ENCODE measurements around the gene C11orf21. TPM values are rescaled to one million over a fixed set of nuclear protein-coding genes. Genes with fewer than 3 reads are reported as not detected.

The C11orf21 gene
- total RNA-seq, 4 donors from 2014 or later = 0.65 to 2.9 (median 1.2) TPM; not detected in 1

- TF ChIP-seq CTCF (IDR thresholded peaks at IDR 0.05; ENCODE audit: low read depth) = no peak
Measured at GRCh38 chr11:2260491-2261364, 41.0 kb downstream of the C11orf21 start.

- TF ChIP-seq CTCF (IDR thresholded peaks at IDR 0.05; ENCODE audit: low read depth) = no peak
Measured at GRCh38 chr11:2259897-2260451, 41.7 kb downstream of the C11orf21 start.

DNA sequence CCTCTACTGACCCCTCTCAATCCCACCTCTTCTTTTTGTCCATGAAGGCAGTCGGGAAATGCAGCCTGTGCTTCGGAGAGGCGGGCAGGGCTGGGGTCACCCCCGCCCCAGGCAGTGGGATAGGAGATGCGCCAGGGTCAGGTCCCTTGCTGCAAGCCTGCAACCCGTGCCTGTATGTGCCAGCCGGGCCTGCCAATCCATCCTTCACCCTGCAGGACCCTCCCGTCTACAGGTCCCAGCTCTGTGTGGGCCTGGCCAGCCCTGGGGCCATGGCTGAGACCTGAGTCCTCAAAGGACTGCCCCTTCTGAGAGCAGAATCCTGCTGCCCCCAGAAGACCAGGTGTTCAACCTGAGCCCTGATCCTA lies 42.3 kb downstream of the C11orf21 start:
- TF ChIP-seq CTCF (IDR thresholded peaks at IDR 0.05; ENCODE audit: low read depth) = no peak

DNA sequence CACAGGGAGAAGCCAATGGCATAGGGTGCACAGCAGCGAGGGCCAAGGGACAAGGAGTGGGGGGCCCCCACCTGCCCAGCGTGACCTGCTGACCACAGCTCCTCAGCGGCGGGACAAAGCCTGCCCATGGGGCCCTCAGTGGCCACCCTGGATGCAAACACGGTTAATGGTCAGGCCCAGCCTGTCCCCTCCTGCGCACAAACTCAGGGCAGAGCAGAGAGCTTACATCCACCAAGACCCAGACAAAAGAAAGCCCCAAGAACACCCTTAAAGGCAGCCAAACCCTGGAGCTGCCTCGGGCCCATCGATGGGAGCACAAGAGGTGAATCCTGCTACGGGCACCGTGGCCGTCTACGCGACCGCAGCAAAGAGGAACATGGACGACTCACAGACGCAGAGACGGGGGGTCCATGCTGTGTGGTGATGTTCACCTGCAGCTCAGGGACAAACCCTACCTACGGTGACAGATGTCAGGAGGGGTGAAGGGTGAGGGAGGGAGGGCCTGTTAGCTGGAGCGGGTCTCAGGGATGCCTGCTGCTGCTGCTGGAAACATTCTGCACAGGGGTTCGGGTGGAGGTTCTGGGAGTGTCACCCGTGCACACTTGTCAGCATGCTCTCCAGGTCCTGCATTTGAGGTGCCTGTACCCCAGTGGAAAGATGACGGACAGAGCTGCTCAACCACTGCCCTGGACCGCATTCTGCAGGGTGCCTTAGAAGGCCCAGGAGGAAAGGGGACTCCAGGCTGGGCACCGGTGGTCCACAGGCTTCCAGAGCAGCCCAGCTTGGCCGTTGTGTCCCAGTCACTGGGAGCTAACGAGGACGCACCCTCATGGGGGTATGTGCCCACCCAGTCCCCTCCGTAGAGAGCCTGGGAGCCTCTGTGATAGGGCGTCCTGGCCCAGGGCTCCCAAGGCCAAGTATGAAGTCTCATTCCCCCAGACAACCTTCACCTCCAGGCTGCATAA lies 42.9 kb downstream of the C11orf21 start:
- TF ChIP-seq CTCF (IDR thresholded peaks at IDR 0.05; ENCODE audit: low read depth) = no peak

- TF ChIP-seq CTCF (IDR thresholded peaks at IDR 0.05; ENCODE audit: low read depth) = no peak
Measured at GRCh38 chr11:2256951-2257700, 44.6 kb downstream of the C11orf21 start.

DNA sequence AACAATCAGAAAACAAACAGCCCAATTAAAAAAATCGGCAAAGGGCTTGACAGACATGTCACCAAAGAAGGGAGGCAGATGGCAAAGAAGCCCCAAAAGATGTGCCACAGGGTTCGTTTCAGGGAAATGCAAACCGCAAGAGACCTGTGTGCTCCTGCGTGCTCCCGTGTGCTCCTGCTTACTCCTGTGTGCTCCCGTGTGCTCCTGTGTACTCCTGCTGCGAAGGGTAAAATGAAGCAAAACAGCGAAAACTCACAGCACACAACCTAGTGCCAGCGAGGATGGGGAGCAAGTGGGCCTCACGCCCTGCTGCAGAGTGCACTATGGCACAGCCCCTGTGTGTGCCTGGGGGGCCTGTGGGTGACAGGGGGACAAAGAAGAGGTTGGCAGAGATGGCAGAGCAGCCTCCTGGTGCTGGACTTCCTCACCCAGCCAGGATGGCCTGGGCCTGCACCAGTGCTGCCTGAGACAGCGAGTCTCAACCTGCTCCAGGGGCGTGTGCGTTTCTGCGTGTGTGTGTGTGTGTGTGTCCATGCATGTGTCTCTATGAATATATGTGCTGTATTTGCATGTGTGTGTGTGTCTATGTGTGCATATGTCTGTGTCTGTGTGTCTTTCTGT lies 45.3 kb downstream of the C11orf21 start:
- TF ChIP-seq CTCF (IDR thresholded peaks at IDR 0.05; ENCODE audit: low read depth) = no peak
